Measurements from ENCODE around the gene DERA. TPM values are rescaled to one million over a fixed set of nuclear protein-coding genes. Genes with fewer than 3 reads are reported as not detected.

DERA gene
- 41.8 TPM for total RNA-seq (2013)
- 10 to 100 TPM; 16.2 to 84.2 (median 83.6) TPM for polyA plus RNA-seq
- 11.8 and 16.6 TPM in 2 replicates for polyA minus RNA-seq
- total RNA-seq, result 3.4 to 26.0 (median 21.7) reads per million in 11 experiments

DNA sequence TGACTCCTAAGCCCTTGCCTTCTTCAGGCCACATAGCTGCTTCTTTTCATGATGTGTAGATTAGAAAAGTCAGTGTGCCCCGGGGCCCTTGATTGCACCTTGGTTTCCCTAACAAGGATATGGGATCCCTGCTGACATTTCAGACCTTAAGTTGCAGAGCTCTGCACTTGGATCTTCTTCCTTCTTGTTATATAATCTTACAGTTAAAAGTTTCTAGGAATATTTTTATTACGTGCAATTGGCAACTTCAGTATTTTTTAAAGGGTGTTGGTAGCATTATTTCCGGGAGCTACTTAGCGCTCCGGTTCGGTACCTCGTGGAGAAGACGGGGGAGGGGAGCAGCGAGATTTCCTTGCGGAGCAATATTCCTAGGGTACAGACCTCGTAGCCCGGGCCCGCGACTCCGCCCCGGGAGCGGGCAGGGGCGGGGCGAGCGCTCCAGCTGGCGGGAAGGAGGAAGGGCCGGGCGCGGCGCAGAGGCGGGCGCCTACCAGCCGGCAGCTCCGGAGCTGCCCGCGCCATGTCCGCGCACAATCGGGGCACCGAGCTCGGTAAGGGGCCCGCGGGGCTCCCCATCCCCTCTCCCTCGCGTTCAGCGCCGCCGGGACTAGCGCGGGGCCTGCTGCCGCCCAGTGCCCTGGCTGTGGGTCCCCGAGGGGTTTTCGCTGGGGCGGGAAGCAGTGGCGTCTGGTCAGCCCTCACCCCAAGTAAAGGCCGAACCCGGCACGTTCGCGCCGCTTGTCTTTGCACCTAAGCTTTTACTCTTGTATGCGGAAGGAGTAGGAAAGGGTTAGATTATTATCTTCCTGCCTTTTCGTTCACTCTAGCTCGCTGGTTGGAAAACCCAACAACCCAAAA is at the start of gene DERA:
Gene DERA, plus strand, starts transcription at position 469 of the 858 bp plus-strand sequence. Its CDS starts 52 bp downstream, at position 521.
- intact Hi-C loops (cut with micrococcal nuclease), result no loop called here
- Histone ChIP-seq H4K20me1 (ENCODE audit: insufficient read depth, low read length) (no peaks in the 10 kb centered on the region), H3K27ac (ENCODE audit: low read depth in 1 of 2, low read length in 2 of 2) (peak within 1 kb of the TSS; percentile 76 to 91), H3K9me3 (replicated peaks in 1 of 2; ENCODE audit: control insufficient read depth in 1 of 2, insufficient read depth in 1 of 2, low read length in 2 of 2) (no peaks in the 10 kb centered on the region), H2AFZ (ENCODE audit: insufficient read depth, low read depth, low read length, poor library complexity, severe bottlenecking) (peak within 1 kb of the TSS; percentile 87), H3K9ac (ENCODE audit: insufficient read depth, low read length, poor library complexity, severe bottlenecking) (peak within 1 kb of the TSS; percentile 91), H3K4me3 (replicated peaks in 1 of 3; ENCODE audit: low read depth in 2 of 3, low read length in 3 of 3) (peak within 1 kb of the TSS; percentile 66 to 92 (median 87)), H3K36me3 (replicated peaks in 1 of 2; ENCODE audit: control insufficient read depth in 1 of 2, insufficient read depth in 2 of 2, low read length in 2 of 2) (peaks cover 2 to 15% of the 10 kb centered on the region in 2 donors), H3K4me2 (replicated peaks; ENCODE audit: extremely low read depth, low read length, poor library complexity, severe bottlenecking) (peak within 1 kb of the TSS; percentile 74), H3K27me3 (ENCODE audit: control insufficient read depth in 2 of 2, insufficient read depth in 2 of 2, low read length in 2 of 2) (no peaks in the 10 kb centered on the region), H3K79me2 (ENCODE audit: insufficient read depth, low read length) (peaks cover 37% of the 10 kb centered on the region), H3K4me1 (ENCODE audit: control insufficient read depth in 1 of 2, insufficient read depth in 2 of 2, low read length in 2 of 2) (peaks cover 7 to 17% of the 10 kb centered on the region in 2 donors)
- Mint-ChIP-seq H3K9me3 (no peaks in the 10 kb centered on the region), H3K36me3 (peaks cover 3 to 6% of the 10 kb centered on the region in 2 donors), H3K27ac (peak within 1 kb of the TSS; percentile 89 to 94 (median 90)), H3K4me3 (peak within 1 kb of the TSS; percentile 82 to 94), H3K27me3 (ENCODE audit: low read depth in 3 of 3) (no peaks in the 10 kb centered on the region), H3K4me1 (peaks cover 22% of the 10 kb centered on the region)
- DNase-seq, result peak; percentile 35 to 57 (median 42)
- under 1% methylated on average over 48 of the region's 59 CpGs for WGBS (ENCODE audit: insufficient coverage)
- no peak for TF ChIP-seq CTCF (IDR thresholded peaks at IDR 0.05)

DNA sequence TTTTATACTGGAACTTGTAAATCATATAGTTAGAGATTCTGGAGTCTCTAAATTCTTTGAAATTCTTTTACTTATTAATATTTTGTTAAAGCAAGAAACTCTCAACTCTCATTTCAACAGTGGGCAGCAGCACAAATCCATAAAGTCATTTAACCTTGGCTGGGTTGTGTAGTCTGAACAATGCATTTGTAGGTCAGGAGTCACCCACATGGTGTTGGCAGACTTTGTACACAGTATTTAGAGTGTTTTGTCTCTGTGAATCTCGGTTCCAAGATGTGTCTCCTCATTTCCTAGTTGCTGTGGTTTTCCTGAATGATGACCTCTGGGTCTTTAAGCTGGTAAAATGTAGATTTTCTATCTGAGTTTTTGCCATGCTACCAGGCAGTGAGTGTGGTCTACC is 49.7 kb upstream of the DERA start:
- no peaks in the 10 kb centered on the region for H4K20me1 ChIP-seq (ENCODE audit: insufficient read depth, low read length)
- no peaks in the 10 kb centered on the region for H3K9me3 ChIP-seq (replicated peaks in 1 of 2; ENCODE audit: control insufficient read depth in 1 of 2, insufficient read depth in 1 of 2, low read length in 2 of 2)
- no peaks in the 10 kb centered on the region for H3K36me3 Mint-ChIP-seq
- peaks cover 0 to 4% (median 2%) of the 10 kb centered on the region in 7 donors for H3K9me3 Mint-ChIP-seq
- WGBS (ENCODE audit: insufficient coverage), result no CpG with 5 or more reads among the region's 1 CpG
- DNase-seq, result no peak
- no peak overlapping the region for H3K4me2 ChIP-seq (replicated peaks; ENCODE audit: extremely low read depth, low read length, poor library complexity, severe bottlenecking)
- H3K27me3 Mint-ChIP-seq (ENCODE audit: low read depth in 3 of 3), result peaks cover 0 to 2% (median 0%) of the 10 kb centered on the region in 3 donors
- H2AFZ ChIP-seq (ENCODE audit: insufficient read depth, low read depth, low read length, poor library complexity, severe bottlenecking), result no peak overlapping the region
- no peak overlapping the region for H3K4me3 Mint-ChIP-seq
- peaks cover 9% of the 10 kb centered on the region for H3K4me1 Mint-ChIP-seq
- H3K9ac ChIP-seq (ENCODE audit: insufficient read depth, low read length, poor library complexity, severe bottlenecking), result no peak overlapping the region
- no peak for TF ChIP-seq CTCF (IDR thresholded peaks at IDR 0.05)
- no peaks in the 10 kb centered on the region for H3K79me2 ChIP-seq (ENCODE audit: insufficient read depth, low read length)
- H3K36me3 ChIP-seq (replicated peaks in 1 of 2; ENCODE audit: control insufficient read depth in 1 of 2, insufficient read depth in 2 of 2, low read length in 2 of 2), result no peaks in the 10 kb centered on the region
- no peaks in the 10 kb centered on the region for H3K27me3 ChIP-seq (ENCODE audit: control insufficient read depth in 2 of 2, insufficient read depth in 2 of 2, low read length in 2 of 2)
- peaks cover 4 to 13% of the 10 kb centered on the region in 2 donors for H3K4me1 ChIP-seq (ENCODE audit: control insufficient read depth in 1 of 2, insufficient read depth in 2 of 2, low read length in 2 of 2)
- no peak overlapping the region for H3K27ac ChIP-seq (ENCODE audit: low read depth in 1 of 2, low read length in 2 of 2)
- no peak overlapping the region for H3K4me3 ChIP-seq (replicated peaks in 1 of 3; ENCODE audit: low read depth in 2 of 3, low read length in 3 of 3)
- intact Hi-C loops (cut with micrococcal nuclease), result no loop called here
- H3K27ac Mint-ChIP-seq, result no peak overlapping the region

Measured in CD14-positive monocyte (primary cell).